Muscle of leg (tissue), 11 donors: Measurements from ENCODE around the gene ALDH3A1. TPM values are rescaled to one million over a fixed set of nuclear protein-coding genes. Genes with fewer than 3 reads are reported as not detected.

Source experiments
- DNase-seq: peaks from one replicate; pipeline ENCODE4 v3.0.0; 2013
- H3K27ac ChIP-seq: one replicate; pipeline ENCODE4 v1.5.1; 2013; ENCODE audit warnings: mild to moderate bottlenecking, low read length, control low read depth
- H3K27me3 ChIP-seq: one replicate; pipeline ENCODE4 v1.6.1; 2013; ENCODE audit warnings: low read length; ENCODE audit not compliant: control insufficient read depth, insufficient read depth
- H3K36me3 ChIP-seq: one replicate; pipeline ENCODE4 v1.6.1; 2013; ENCODE audit warnings: low read length; ENCODE audit not compliant: control insufficient read depth, insufficient read depth
- H3K4me1 ChIP-seq: one replicate; pipeline ENCODE4 v1.6.1; 2013; ENCODE audit warnings: low read length; ENCODE audit not compliant: control insufficient read depth, insufficient read depth
- H3K4me3 ChIP-seq: one replicate; pipeline ENCODE4 v1.5.1; 2013; ENCODE audit warnings: low read length, control low read depth
- H3K9me3 ChIP-seq: replicated peaks from 2 replicates; pipeline ENCODE4 v1.6.1; 2013; ENCODE audit warnings: low read depth, low read length; ENCODE audit not compliant: control insufficient read depth
- WGBS: methylation state at CpG from one replicate; pipeline ENCODE4 v1.1.5; 2013; ENCODE audit warnings: missing lambda C conversion rate; ENCODE audit not compliant: insufficient coverage; 5-methylcytosine and 5-hydroxymethylcytosine counted together
- polyA plus RNA-seq, 8 donors: library from polyadenylated mRNA; unstranded; fragments of 120-200 nt; gene quantifications; one replicate each; pipeline versions ENCODE4 v1.2.1 to v1.2.3, GENCODE V29; 2013; ENCODE audit warnings: inconsistent platforms in 1 of 8, low replicate concordance in 1 of 8; ENCODE audit not compliant: insufficient read length in 8 of 8, insufficient read depth in 1 of 8
- total RNA-seq: library from RNA; stranded (reverse); fragments of 120-200 nt; gene quantifications from one replicate; pipeline ENCODE4 v1.2.4, GENCODE V29; 2013

Gene ALDH3A1
- total and polyA plus RNA-seq, 9 donors, result 0.18 to 0.57 (median 0.29) TPM

DNA sequence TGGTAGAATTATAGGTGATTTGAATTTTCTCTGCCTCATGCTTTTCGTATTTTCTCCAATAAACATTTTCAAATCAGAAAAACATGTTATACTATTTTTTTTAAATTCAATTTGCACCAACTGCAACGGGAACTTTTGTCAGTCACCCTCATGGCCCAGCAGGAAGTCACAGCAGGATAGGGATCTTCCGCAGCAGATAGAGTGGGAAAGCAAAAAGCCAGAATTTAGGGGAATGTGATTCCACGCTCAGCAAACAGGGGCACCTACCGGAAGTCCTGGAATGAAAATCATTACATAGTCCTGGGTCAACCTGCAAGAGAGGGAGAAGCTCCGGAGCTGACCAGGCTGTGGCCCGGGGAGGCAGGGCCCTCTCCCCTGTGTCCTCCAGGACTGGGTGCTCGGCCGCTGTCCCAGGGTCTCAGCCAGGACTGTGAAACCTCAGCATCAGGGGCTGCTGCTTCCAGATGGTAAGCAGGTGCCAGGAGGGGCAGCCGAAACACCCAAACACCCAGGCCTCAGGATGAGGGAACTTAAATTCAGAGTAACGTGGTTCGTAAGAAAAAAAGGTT, 35.6 kb downstream of the ALDH3A1 start:
- DNase-seq, result no peak
- Histone ChIP-seq H3K36me3 (no peaks in the 10 kb centered on the region), H3K9me3 (no peaks in the 10 kb centered on the region), H3K4me3 (no peak overlapping the region), H3K27ac (no peak overlapping the region), H3K4me1 (peaks cover 16% of the 10 kb centered on the region), H3K27me3 (no peaks in the 10 kb centered on the region)
- 66% methylated on average over 7 of the region's 12 CpGs for WGBS

DNA sequence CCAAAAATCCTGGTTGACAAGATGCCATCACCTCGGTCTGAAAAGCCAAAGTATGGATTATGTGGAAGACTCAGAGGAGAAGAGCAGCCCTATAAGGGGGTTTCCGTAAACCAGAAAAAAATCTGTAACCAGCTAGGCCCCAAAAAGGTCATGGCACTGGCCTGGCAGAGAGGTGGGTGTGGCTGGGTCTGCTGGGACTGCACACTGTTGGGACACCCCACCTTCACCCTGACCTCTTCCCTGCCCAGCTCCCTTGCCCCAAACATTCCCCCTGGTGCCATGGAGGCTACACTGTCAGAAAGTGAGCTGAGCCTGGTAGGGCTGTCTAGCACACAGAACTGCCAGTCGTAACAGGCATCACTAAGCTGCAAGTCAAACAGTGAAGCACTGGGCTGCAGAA, 38.3 kb downstream of the ALDH3A1 start:
- H3K4me1 ChIP-seq, result peaks cover 16% of the 10 kb centered on the region
- DNase-seq, result no peak

DNA sequence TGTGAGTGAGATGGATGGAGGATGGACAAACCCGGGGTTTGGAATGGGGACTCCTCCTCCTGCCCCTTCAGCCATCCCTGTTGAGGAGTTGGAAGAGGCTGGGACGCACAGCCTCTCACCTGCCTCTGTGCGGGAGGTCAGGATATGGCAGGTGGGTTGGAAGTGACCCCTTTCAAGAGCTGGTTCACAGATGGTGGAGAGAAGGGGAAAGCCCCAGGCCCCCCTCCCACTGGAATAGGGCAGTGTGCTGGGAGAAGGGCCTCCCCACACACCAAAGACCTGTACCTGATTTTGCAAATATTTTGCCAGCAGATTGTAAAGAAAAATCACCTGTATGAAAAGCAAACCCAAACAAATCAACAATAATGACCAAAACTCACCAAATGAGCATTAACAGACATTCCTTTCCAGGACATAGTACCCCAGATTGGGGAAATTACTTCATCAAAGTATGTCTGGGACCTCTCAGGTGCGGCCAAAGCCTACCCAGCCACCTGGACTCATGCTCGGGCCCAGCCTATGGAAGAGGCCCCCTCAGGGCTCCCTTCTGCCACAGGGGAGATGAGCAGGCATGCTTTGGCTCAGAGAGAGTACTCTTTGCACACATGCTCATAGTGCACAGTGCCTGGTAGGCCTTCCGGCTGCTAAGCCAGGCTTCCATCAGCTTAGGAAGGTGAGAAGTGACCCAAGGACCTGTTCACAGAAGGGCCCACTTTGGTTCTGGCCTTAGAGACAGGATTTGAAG, 39.5 kb downstream of the ALDH3A1 start:
- no peaks in the 10 kb centered on the region for H3K9me3 ChIP-seq
- no peak overlapping the region for H3K27ac ChIP-seq
- WGBS, result 75% methylated on average over 3 of the region's 6 CpGs
- H3K4me3 ChIP-seq, result no peak overlapping the region
- no peaks in the 10 kb centered on the region for H3K36me3 ChIP-seq
- H3K4me1 ChIP-seq, result peaks cover 29% of the 10 kb centered on the region
- H3K27me3 ChIP-seq, result no peaks in the 10 kb centered on the region
- no peak for DNase-seq

More for the DNA sequence above, 38.3 kb downstream of the ALDH3A1 start:
- Histone ChIP-seq H3K27ac (no peak overlapping the region), H3K27me3 (no peaks in the 10 kb centered on the region), H3K36me3 (no peaks in the 10 kb centered on the region), H3K9me3 (no peaks in the 10 kb centered on the region), H3K4me3 (no peak overlapping the region)
- 80% methylated on average over 1 of the region's 3 CpGs for WGBS

DNA sequence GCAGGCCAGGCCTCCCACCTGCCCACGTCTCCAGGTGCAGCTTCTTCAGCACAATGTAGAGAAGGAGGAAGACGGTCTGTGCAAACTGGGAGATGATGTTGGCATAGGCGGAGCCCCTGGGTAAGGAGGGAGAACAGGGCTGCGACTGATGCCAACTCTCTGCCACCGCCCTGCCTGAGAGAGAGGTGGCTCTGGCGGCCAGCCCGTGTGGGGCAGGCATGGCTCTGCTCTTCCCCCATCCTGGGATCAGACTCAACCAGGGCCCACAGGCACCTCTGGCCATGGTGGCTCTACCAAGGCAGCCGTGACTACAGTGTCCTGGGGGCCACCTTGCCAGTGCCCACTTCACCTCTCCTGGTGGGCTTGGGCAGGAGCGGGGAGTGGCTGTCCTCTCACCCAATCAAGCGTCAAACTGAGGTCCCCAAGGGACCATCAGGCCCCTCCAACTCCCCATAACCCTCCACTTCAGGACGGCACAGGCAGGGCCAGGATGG, 40.3 kb downstream of the ALDH3A1 start:
- Histone ChIP-seq H3K9me3 (no peaks in the 10 kb centered on the region), H3K27ac (no peak overlapping the region), H3K36me3 (no peaks in the 10 kb centered on the region), H3K4me3 (no peak overlapping the region), H3K4me1 (peaks cover 37% of the 10 kb centered on the region), H3K27me3 (no peaks in the 10 kb centered on the region)
- WGBS, result 91% methylated on average over 8 of the region's 11 CpGs
- DNase-seq, result no peak

DNA sequence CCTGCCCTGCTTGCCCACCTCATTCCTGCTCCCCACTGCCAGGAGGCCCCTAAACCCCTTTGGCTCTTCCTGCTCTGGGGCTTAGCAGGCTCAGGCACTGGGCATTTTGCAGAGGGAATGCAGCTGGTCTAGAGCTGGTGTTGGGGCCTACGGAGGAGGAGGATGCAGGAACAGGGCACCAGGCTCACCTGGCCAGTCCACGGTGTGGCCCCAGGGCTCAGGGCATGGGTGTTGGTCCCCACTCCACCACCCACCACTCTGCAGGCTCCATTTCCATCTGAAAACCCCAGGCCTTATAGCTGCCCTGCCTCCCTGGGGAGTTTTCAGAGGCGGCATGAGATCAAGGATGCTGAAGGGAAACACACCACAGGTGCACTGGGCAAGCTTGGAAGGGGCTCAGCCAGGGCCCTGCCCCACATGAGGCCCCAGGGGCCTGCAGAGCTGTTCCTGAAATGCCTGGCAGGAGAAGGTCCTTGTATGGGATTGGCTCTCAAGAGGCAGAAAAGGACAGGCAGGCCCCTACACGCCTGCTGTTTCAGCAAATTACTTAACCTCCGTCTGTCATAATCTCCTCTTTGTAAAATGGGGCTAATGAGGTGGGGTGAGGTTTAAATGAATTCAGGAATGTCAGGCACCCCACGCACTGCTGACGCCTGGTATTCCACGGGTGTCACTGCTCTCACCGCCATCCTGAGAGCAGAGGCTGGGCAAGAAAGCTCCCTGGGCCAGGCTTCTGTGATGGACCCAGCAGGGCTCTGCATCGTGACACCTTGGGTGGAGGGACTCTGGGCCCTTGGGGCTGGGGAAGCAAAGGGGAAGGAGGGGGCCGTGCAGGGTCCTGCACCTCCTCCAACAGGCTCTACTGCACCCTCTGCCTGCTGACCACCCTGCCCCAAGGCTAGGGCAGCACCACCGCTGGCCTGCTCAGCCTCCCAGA, 41.0 kb downstream of the ALDH3A1 start:
- Histone ChIP-seq H3K9me3 (no peaks in the 10 kb centered on the region), H3K4me3 (no peak overlapping the region), H3K4me1 (peaks cover 38% of the 10 kb centered on the region), H3K27me3 (no peaks in the 10 kb centered on the region), H3K36me3 (no peaks in the 10 kb centered on the region), H3K27ac (no peak overlapping the region)
- 67% methylated on average over 6 of the region's 12 CpGs for WGBS
- DNase-seq, result no peak

DNA sequence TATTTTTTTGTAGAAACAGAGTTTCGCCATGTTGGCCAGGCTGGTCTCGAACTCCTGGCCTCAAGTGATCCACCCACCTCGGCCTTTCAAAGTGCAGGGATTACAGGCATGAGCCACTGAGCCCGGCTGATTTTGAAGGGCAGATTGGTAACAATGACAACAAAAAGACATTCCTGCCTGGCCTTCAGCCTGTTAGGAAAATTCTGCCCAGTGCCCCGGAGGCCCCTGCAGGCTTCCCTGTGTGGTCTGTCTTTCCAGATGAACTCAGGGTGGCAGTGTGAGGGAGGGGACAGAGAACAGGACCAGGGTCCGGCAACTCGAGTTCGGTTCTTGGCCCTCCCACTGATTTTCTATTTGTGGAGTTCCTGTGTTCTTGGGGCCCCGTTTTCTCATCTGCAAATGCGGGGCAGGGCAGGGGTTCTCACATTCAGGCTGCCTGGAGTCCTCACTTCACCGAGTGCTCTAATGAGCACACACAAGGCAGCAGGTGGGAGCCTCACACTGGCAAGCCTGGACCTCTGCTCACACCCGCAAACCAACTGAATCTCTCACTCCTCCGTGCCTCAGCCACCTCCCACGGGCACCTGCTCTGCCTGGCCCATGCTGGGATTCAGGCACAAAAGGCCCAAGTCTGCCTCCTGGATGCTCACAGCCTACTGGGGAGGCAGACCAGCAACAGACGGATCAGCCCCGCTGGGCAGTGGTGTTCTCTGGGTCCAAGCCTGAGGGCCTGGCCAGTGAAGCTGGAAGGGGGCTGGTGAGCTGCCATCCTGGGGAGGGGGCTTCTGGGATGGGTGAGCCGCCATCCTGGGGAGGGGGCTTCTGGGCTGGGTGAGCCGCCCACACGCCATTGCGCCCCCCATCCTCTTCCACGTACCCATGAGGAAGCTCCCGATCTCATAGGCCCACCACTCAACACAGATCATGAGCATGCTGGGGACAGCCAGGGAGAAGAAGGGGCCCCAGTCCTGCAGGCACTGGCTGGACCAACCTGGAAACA, 42.0 kb downstream of the ALDH3A1 start:
- WGBS, result 66% methylated on average over 11 of the region's 22 CpGs
- no peaks in the 10 kb centered on the region for H3K36me3 ChIP-seq
- peaks cover 38% of the 10 kb centered on the region for H3K4me1 ChIP-seq
- H3K9me3 ChIP-seq, result no peaks in the 10 kb centered on the region
- H3K27ac ChIP-seq, result no peak overlapping the region
- H3K4me3 ChIP-seq, result no peak overlapping the region
- H3K27me3 ChIP-seq, result no peaks in the 10 kb centered on the region
- no peak for DNase-seq

DNA sequence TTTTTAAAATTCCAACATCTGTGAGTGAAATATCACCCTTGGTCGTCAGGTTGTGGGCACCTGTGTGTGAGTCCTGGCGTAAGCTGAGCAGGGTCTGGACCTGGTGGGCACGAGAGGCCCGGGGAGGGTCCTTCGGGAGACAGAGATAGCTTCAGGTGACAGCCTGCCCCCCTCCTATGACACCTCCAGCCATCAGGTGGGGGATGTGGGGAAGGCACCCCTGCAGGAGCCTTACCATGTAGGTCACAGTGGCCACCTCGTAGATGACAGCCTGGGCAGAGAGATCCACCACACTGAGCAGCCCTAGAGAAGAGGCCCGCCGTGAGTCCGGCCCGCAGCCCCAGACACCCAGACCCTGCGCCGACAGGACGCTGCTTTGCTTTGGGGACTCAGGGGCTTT, 42.9 kb downstream of the ALDH3A1 start:
- DNase-seq, result no peak
- H3K27me3 ChIP-seq, result no peaks in the 10 kb centered on the region
- H3K4me1 ChIP-seq, result peaks cover 38% of the 10 kb centered on the region
- H3K9me3 ChIP-seq, result no peaks in the 10 kb centered on the region
- WGBS, result 94% methylated on average over 9 of the region's 13 CpGs
- no peak overlapping the region for H3K4me3 ChIP-seq
- H3K36me3 ChIP-seq, result no peaks in the 10 kb centered on the region
- H3K27ac ChIP-seq, result no peak overlapping the region

DNA sequence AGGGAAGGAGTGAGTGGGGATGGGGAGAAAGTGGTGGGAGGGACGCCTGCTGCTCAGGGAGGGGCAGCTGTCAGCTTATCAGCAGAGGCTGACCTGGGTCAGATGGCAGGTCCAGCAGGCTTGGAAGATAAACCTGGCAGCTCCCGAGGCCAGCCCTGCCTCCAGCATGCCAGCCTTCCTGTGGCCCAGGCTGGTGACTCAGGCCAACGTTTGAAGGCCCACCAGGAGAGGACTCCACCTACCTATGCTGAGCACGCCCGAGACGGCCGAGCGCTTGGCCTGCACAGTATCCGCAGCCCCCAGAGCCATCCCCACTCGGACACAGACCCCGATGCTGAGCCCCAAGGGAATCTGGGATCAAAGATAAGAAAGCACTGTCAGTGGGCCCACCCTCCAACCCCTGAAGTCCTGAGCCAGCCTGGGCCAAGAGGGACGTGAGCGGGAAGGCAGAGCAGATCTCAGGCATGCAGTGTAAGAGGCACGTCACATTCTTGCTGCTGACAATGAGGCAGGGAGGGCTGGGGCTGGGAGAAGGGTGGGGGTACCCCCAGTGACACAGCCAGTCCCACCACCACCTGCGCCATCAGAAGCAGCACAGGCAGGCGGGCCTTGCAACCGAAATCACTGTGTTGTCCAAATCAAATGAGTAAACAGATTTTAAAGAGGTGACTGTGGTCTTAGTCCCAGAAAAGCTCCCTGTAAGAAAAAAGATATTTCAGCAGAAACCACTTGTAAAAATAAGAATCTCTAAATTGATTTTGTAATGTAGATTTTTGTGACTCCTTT, 44.1 kb downstream of the ALDH3A1 start:
- Histone ChIP-seq H3K4me3 (no peak overlapping the region), H3K4me1 (peaks cover 38% of the 10 kb centered on the region), H3K36me3 (no peaks in the 10 kb centered on the region), H3K27me3 (no peaks in the 10 kb centered on the region), H3K27ac (peak overlapping the region; percentile 74), H3K9me3 (no peaks in the 10 kb centered on the region)
- WGBS, result 46% methylated on average over 11 of the region's 17 CpGs
- DNase-seq, result no peak
